Parathyroid adenoma (tissue), 2 donors: ENCODE data around the gene STN1.

Source experiments
- H2AFZ ChIP-seq: fragments of 300-600 bp; sonication (generic); one replicate; pipeline ENCODE4 v1.7.0; 2017; ENCODE audit warnings: antibody characterized with exemption, mild to moderate bottlenecking
- H3K27ac ChIP-seq: fragments of 300-600 bp; sonication (generic); one replicate; pipeline ENCODE4 v1.7.0; 2017
- H3K27me3 ChIP-seq: fragments of 300-600 bp; sonication (generic); one replicate; pipeline ENCODE4 v1.7.0; 2017; ENCODE audit warnings: low read length; ENCODE audit not compliant: control insufficient read depth, insufficient read depth
- H3K36me3 ChIP-seq: fragments of 300-600 bp; sonication (generic); one replicate; pipeline ENCODE4 v1.7.0; 2017; ENCODE audit warnings: low read length; ENCODE audit not compliant: control insufficient read depth, insufficient read depth
- H3K4me1 ChIP-seq: fragments of 300-600 bp; sonication (generic); one replicate; pipeline ENCODE4 v1.7.0; 2017; ENCODE audit warnings: control low read depth
- H3K4me2 ChIP-seq: fragments of 300-600 bp; sonication (generic); one replicate; pipeline ENCODE4 v1.7.0; 2017; ENCODE audit warnings: low read length
- H3K4me3 ChIP-seq: fragments of 300-600 bp; sonication (generic); one replicate; pipeline ENCODE4 v1.7.0; 2017; ENCODE audit warnings: low read depth, low read length
- H3K79me2 ChIP-seq: fragments of 300-600 bp; sonication (generic); one replicate; pipeline ENCODE4 v1.7.0; 2017; ENCODE audit warnings: control low read depth
- H3K9ac ChIP-seq: fragments of 300-600 bp; sonication (generic); one replicate; pipeline ENCODE4 v1.7.0; 2017; ENCODE audit warnings: mild to moderate bottlenecking
- H3K9me3 ChIP-seq: fragments of 300-600 bp; sonication (generic); one replicate; pipeline ENCODE4 v1.7.0; 2017; ENCODE audit warnings: low read length; ENCODE audit not compliant: control insufficient read depth
- TF ChIP-seq, protein P1 (sequence below): fragments of 300-600 bp; sonication (generic); IDR thresholded peaks from one replicate; pipeline ENCODE4 v1.7.0; 2017; ENCODE audit warnings: antibody characterized with exemption, mild to moderate bottlenecking
- donor health status: primary hyperparathyroidism.

Gene STN1

DNA sequence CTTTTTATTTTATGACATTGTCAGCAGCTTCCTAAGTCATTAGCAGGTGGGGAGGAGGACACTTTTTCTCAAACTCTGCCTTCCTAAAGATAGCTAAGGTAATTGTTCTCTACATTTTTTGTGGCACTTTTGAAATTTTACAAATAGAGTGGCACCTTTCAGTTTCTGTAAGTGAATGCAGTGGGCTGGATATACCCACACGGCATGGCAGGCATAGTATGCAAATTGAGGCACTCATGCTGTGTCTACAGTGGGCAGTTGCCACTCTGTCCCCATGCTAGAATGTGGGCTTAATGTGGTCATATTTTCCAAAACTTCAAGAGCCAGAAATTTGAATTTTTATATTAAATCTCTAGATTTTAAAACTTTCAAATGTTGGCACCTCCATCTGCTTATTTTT, 49.8 kb downstream of the STN1 start:
- no peaks in the 10 kb centered on the region for H3K4me1 ChIP-seq
- no peaks in the 10 kb centered on the region for H3K36me3 ChIP-seq
- H2AFZ ChIP-seq: no peak overlapping the region
- no peak overlapping the region for H3K9ac ChIP-seq
- TF ChIP-seq, protein P1, sequence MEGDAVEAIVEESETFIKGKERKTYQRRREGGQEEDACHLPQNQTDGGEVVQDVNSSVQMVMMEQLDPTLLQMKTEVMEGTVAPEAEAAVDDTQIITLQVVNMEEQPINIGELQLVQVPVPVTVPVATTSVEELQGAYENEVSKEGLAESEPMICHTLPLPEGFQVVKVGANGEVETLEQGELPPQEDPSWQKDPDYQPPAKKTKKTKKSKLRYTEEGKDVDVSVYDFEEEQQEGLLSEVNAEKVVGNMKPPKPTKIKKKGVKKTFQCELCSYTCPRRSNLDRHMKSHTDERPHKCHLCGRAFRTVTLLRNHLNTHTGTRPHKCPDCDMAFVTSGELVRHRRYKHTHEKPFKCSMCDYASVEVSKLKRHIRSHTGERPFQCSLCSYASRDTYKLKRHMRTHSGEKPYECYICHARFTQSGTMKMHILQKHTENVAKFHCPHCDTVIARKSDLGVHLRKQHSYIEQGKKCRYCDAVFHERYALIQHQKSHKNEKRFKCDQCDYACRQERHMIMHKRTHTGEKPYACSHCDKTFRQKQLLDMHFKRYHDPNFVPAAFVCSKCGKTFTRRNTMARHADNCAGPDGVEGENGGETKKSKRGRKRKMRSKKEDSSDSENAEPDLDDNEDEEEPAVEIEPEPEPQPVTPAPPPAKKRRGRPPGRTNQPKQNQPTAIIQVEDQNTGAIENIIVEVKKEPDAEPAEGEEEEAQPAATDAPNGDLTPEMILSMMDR: no peak
- H3K27ac ChIP-seq: no peak overlapping the region
- no peak overlapping the region for H3K4me2 ChIP-seq
- no peak overlapping the region for H3K4me3 ChIP-seq
- no peaks in the 10 kb centered on the region for H3K79me2 ChIP-seq
- H3K27me3 ChIP-seq: no peaks in the 10 kb centered on the region
- H3K9me3 ChIP-seq: no peaks in the 10 kb centered on the region

DNA sequence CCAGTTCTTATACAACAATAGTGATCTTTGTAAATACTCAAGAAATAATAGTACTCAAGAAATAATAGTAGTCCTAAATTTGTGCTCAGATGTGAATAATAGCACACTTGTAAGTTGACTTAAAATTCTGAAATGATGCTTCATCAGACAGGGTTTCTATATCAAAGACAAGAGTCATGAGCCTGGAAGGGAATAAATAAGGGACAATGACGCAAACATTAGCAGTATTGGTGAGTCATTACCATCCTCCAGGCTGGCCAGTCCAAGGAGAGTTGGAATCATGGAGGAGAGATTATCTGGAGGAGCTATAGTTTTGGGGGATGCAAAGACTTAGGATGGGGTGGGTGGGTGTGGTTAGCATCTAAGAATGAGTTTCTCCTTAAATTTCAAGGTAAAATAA, 56.5 kb downstream of the STN1 start:
- Histone ChIP-seq H3K4me3 (no peak overlapping the region), H3K9ac (no peak overlapping the region), H3K4me1 (no peaks in the 10 kb centered on the region), H3K27ac (no peak overlapping the region), H2AFZ (no peak overlapping the region), H3K36me3 (no peaks in the 10 kb centered on the region), H3K4me2 (no peak overlapping the region), H3K9me3 (no peaks in the 10 kb centered on the region), H3K27me3 (no peaks in the 10 kb centered on the region), H3K79me2 (no peaks in the 10 kb centered on the region)
- TF ChIP-seq, protein P1: no peak

DNA sequence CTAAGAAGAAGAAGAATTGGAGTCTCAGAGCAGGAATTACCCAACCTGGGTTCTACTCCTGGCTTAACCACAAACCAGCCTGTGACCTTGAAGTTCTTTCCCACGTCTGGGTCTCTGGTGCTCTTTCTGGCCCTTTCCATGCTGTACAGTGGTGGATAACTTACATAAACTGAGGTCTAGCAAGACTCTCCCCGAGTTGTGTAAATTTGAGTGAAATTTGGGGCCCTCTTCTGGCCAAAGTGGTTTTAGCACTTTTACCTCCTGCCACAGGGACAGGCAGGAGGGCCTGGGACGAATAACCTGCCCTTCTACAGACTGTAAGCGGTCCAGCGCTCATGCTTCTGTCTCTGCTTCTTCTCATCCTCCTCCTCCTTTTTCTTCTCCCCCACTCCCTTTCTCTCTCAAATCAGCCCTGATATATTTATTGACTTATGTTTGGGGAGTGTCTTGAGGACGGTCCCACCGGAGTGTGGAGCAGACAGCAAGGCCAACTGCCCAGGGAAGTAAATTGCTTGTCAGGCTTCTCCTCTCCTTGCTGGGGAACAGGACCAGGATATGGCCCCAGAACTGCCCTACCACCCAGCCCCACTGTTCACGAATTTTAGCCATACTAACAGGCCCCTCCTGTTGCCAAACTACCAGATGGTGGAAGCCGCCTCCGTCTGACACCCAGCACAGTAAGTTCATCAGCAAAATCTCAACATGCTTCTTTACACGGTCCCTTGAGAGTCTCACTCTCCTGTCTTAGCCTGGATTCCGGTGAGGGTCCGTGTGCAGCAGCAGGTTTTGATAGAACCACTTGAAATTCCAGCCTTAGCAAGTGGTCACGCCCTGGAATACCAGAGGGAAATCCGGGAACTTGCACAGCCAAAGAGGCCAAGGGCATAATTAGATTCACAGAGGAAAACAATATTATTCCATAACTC, 58.6 kb downstream of the STN1 start:
- Histone ChIP-seq H3K9ac (no peak overlapping the region), H3K27me3 (no peaks in the 10 kb centered on the region), H3K4me1 (no peaks in the 10 kb centered on the region), H3K4me2 (no peak overlapping the region), H3K4me3 (no peak overlapping the region), H3K79me2 (no peaks in the 10 kb centered on the region), H2AFZ (no peak overlapping the region), H3K27ac (no peak overlapping the region), H3K9me3 (no peaks in the 10 kb centered on the region), H3K36me3 (no peaks in the 10 kb centered on the region)
- TF ChIP-seq, protein P1: peak; percentile 69

DNA sequence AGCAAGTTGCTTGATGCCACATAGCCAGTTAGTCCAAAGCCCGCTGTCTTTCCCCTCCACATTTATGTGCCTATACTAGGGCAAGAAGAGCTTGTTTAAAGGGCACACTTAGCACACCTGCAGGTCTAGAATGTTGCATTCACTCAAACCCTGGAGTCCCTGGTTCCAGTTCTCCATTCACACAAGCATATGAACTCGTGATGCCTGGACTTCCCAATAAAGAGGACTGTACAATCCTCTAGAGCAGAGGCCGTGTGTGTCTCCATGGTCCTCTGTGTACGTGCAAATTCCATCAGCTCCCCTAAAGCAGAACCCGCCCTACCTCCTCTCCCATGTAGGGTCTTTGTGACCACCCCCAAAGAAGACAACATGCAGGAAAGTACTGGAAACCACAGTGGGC, 59.6 kb downstream of the STN1 start:
- no peaks in the 10 kb centered on the region for H3K4me1 ChIP-seq
- H3K9ac ChIP-seq: no peak overlapping the region
- TF ChIP-seq, protein P1: no peak

DNA sequence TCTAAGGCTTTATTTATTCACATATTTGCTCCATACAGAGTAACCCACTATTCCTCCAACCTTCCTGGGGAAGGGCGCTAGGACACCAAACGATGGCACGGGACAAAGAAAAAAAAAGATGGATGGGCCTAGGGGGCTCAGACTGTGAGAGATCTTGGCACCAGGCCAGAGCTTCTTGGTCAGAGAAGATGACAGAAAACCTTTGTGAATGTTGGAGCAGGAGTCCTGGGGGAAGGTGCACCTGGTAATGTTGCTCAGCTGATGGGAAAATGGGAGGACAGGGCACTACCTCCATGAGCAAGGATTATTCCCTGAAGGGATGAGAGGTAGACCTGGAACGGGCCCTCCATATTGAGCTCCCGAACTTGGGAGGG, 61.2 kb downstream of the STN1 start:
- no peaks in the 10 kb centered on the region for H3K79me2 ChIP-seq
- no peaks in the 10 kb centered on the region for H3K27me3 ChIP-seq
- no peak overlapping the region for H3K4me3 ChIP-seq
- no peaks in the 10 kb centered on the region for H3K4me1 ChIP-seq
- no peaks in the 10 kb centered on the region for H3K9me3 ChIP-seq
- TF ChIP-seq, protein P1: no peak
- no peak overlapping the region for H2AFZ ChIP-seq
- H3K27ac ChIP-seq: no peak overlapping the region
- no peak overlapping the region for H3K9ac ChIP-seq
- H3K4me2 ChIP-seq: no peak overlapping the region
- no peaks in the 10 kb centered on the region for H3K36me3 ChIP-seq

More for the DNA sequence above, 59.6 kb downstream of the STN1 start:
- Histone ChIP-seq H3K27me3 (no peaks in the 10 kb centered on the region), H3K4me2 (no peak overlapping the region), H3K4me3 (no peak overlapping the region), H2AFZ (no peak overlapping the region), H3K9me3 (no peaks in the 10 kb centered on the region), H3K36me3 (no peaks in the 10 kb centered on the region), H3K79me2 (no peaks in the 10 kb centered on the region), H3K27ac (no peak overlapping the region)
